Dermis blood vessel endothelial cell (primary cell): ENCODE data around the gene CTDSP2. TPM values are rescaled to one million over a fixed set of nuclear protein-coding genes. Genes with fewer than 3 reads are reported as not detected.
"Not testable (repeated sequence)": the region's sequence is repeated elsewhere in the genome, so short reads cannot be mapped to it uniquely, and the experiment has no call there.

Experiments used
- DNase-seq: peaks from one replicate; pipeline ENCODE4 v3.0.0; 2010
- total RNA-seq: library from RNA; depleted of rRNA; stranded (reverse); fragments of >200 nt; gene quantifications from 2 replicates; pipeline ENCODE4 v1.2.3, GENCODE V29; 2014

The CTDSP2 gene
- total RNA-seq = 85.4 and 140 TPM in 2 replicates

GRCh38 chr12:57846577-57847319, at the start of gene CTDSP2:
TSS of gene CTDSP2 (minus strand) at chr12:57846729. CDS start at chr12:57846435, 294 bp downstream.
- DNase-seq = peak; percentile 99

- DNase-seq = peak; percentile 25
These were observed 49.5 kb upstream of the CTDSP2 start for GRCh38 chr12:57896115-57896433.

GRCh38 chr12:57895389-57896114, 49.0 kb upstream of the CTDSP2 start:
- no peak for DNase-seq

- DNase-seq = no peak
These were observed 48.1 kb upstream of the CTDSP2 start for GRCh38 chr12:57894399-57895292.

GRCh38 chr12:57893431-57894353, 47.2 kb upstream of the CTDSP2 start:
- peak; percentile 79 for DNase-seq

- no peak for DNase-seq
These were observed 45.9 kb upstream of the CTDSP2 start for GRCh38 chr12:57892232-57892972.

- no peak for DNase-seq
These were observed 45.2 kb upstream of the CTDSP2 start for GRCh38 chr12:57891542-57892228.

- DNase-seq = no peak
These were observed 43.9 kb upstream of the CTDSP2 start for GRCh38 chr12:57890191-57891115.

GRCh38 chr12:57889500-57889989, 43.0 kb upstream of the CTDSP2 start:
- no peak for DNase-seq

- DNase-seq = peak; percentile 38
These were observed 42.1 kb upstream of the CTDSP2 start for GRCh38 chr12:57888409-57889157.

- DNase-seq = peak; percentile 43
These were observed 41.3 kb upstream of the CTDSP2 start for GRCh38 chr12:57887631-57888408.

- not testable (repeated sequence) for DNase-seq
These were observed 40.4 kb upstream of the CTDSP2 start for GRCh38 chr12:57886964-57887363.

GRCh38 chr12:57886542-57886941, 40.0 kb upstream of the CTDSP2 start:
- DNase-seq = no peak

GRCh38 chr12:57885207-57885606, 38.7 kb upstream of the CTDSP2 start:
- no peak for DNase-seq

- DNase-seq = no peak
These were observed 37.2 kb upstream of the CTDSP2 start for GRCh38 chr12:57883700-57884099.

- DNase-seq = no peak
These were observed 36.5 kb upstream of the CTDSP2 start for GRCh38 chr12:57883057-57883456.

GRCh38 chr12:57882575-57882974, 36.0 kb upstream of the CTDSP2 start:
- DNase-seq = no peak

GRCh38 chr12:57881475-57881874, 34.9 kb upstream of the CTDSP2 start:
- no peak for DNase-seq
